HL-60/S4 treated with retinoic acid at 250 ng/mL for 4 days and 3 days (cell line): ENCODE data around the gene TRIM77.
"Not testable (repeated sequence)": the region's sequence is repeated elsewhere in the genome, so short reads cannot be mapped to it uniquely, and the experiment has no call there.

Experiments
- in situ Hi-C: fragments of 300-500 bp; cut with MboI; formaldehyde crosslinking; loops from 2 replicates; pipeline ENCODE4 v1.7.0; 2022; ENCODE audit warnings: low sequenced_read_pairs

The TRIM77 gene

GRCh38 chr11:89709999-89710398 is at the start of gene TRIM77:
Gene TRIM77, plus strand, starts transcription at chr11:89710299. Its CDS starts 0 bp downstream, at chr11:89710299.
- in situ Hi-C loops, result not testable (repeated sequence)

GRCh38 chr11:89667001-89667400 is 43.1 kb upstream of the TRIM77 start:
- in situ Hi-C loops, result no loop called here

- in situ Hi-C loops, result not testable (repeated sequence)
These were observed 41.9 kb upstream of the TRIM77 start for GRCh38 chr11:89668158-89668557.

- in situ Hi-C loops, result not testable (repeated sequence)
These were observed 40.5 kb upstream of the TRIM77 start for GRCh38 chr11:89669586-89669985.

- in situ Hi-C loops, result not testable (repeated sequence)
These were observed 40.0 kb upstream of the TRIM77 start for GRCh38 chr11:89669993-89670669.

- in situ Hi-C loops, result not testable (repeated sequence)
These were observed 37.6 kb upstream of the TRIM77 start for GRCh38 chr11:89672547-89672946.

GRCh38 chr11:89673380-89673779 is 36.7 kb upstream of the TRIM77 start:
- in situ Hi-C loops, result not testable (repeated sequence)

- in situ Hi-C loops, result not testable (repeated sequence)
These were observed 34.7 kb upstream of the TRIM77 start for GRCh38 chr11:89675383-89675782.

GRCh38 chr11:89675948-89676347 is 34.2 kb upstream of the TRIM77 start:
- in situ Hi-C loops, result not testable (repeated sequence)

GRCh38 chr11:89707080-89707479 is 3.0 kb upstream of the TRIM77 start:
- in situ Hi-C loops, result not testable (repeated sequence)

- in situ Hi-C loops, result not testable (repeated sequence)
These were observed 14.9 kb downstream of the TRIM77 start for GRCh38 chr11:89724866-89725498.

- in situ Hi-C loops, result not testable (repeated sequence)
These were observed 20.1 kb downstream of the TRIM77 start for GRCh38 chr11:89730215-89730614.

- in situ Hi-C loops, result no loop called here
These were observed 26.5 kb downstream of the TRIM77 start for GRCh38 chr11:89736566-89736965.

GRCh38 chr11:89737116-89737515 is 27.0 kb downstream of the TRIM77 start:
- in situ Hi-C loops, result no loop called here

GRCh38 chr11:89741406-89741805 is 31.3 kb downstream of the TRIM77 start:
- in situ Hi-C loops, result not testable (repeated sequence)

GRCh38 chr11:89744158-89744557 is 34.1 kb downstream of the TRIM77 start:
- in situ Hi-C loops, result not testable (repeated sequence)

- in situ Hi-C loops, result not testable (repeated sequence)
These were observed 40.7 kb downstream of the TRIM77 start for GRCh38 chr11:89750822-89751221.
